ENCODE data around the gene MAGEC3. TPM values are rescaled to one million over a fixed set of nuclear protein-coding genes. Genes with fewer than 3 reads are reported as not detected.
"Not testable (repeated sequence)": the region's sequence is repeated elsewhere in the genome, so short reads cannot be mapped to it uniquely, and the experiment has no call there.

Gene MAGEC3
- total RNA-seq, 4 donors from 2014 or later: not detected

DNA sequence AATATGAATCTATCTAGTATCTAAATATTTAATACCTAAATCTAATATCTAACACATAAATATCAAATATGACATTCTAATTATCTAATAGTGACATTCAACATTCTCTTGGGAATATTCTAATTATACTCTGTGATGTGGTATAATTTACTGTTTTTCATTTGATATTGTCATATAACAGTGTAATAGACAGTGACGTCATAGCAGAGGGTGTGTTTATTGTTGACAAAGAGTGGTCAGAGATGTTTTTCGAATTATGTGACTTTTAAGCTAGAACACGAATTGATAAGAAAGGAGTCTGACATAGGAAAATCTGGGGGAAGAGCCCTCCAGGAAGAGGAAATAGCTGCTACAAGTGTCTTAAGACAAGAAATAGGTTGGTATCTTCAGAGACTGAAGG, 5.9 kb upstream of the MAGEC3 start:
- H3K27me3 ChIP-seq: no peaks in the 10 kb centered on the region
- H3K36me3 ChIP-seq: no peaks in the 10 kb centered on the region
- no peak overlapping the region for H3K4me3 ChIP-seq
- H3K4me1 ChIP-seq: no peaks in the 10 kb centered on the region
- no peaks in the 10 kb centered on the region for H3K9me3 ChIP-seq
- no peak overlapping the region for H3K27ac ChIP-seq
- no peak for DNase-seq (ENCODE audit: low spot score in 2 of 2)
- 71% methylated on average over 3 of the region's 3 CpGs for WGBS
- TF ChIP-seq POLR2AphosphoS5 (IDR thresholded peaks at IDR 0.05): no peak
- TF ChIP-seq POLR2A (IDR thresholded peaks at IDR 0.05): no peak
- TF ChIP-seq EP300 (IDR thresholded peaks at IDR 0.05): no peak
- TF ChIP-seq, protein P1, sequence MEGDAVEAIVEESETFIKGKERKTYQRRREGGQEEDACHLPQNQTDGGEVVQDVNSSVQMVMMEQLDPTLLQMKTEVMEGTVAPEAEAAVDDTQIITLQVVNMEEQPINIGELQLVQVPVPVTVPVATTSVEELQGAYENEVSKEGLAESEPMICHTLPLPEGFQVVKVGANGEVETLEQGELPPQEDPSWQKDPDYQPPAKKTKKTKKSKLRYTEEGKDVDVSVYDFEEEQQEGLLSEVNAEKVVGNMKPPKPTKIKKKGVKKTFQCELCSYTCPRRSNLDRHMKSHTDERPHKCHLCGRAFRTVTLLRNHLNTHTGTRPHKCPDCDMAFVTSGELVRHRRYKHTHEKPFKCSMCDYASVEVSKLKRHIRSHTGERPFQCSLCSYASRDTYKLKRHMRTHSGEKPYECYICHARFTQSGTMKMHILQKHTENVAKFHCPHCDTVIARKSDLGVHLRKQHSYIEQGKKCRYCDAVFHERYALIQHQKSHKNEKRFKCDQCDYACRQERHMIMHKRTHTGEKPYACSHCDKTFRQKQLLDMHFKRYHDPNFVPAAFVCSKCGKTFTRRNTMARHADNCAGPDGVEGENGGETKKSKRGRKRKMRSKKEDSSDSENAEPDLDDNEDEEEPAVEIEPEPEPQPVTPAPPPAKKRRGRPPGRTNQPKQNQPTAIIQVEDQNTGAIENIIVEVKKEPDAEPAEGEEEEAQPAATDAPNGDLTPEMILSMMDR (IDR thresholded peaks at IDR 0.05): no peak

DNA sequence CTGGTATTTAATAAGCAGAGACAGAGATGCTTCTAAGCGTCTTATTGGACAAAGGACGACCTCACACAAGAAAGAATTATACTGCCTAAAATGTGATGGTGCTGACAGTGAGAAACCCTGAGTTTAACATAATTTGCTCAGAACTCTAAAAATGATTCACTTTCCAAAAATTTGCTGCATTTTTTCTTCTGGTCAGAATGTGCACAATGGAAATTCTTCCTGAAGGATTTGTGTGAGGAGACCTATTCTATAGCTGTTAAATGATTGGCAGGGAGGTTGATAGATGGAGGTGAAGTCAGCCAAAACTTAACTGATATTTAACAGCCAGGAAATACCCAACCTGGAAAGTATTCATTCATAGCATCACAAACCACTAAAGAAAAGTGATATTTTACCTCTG, 1.7 kb downstream of the MAGEC3 start:
- H3K27ac ChIP-seq: no peak overlapping the region
- TF ChIP-seq POLR2AphosphoS5 (IDR thresholded peaks at IDR 0.05): no peak
- TF ChIP-seq, protein P1 (IDR thresholded peaks at IDR 0.05): no peak
- DNase-seq (ENCODE audit: low spot score in 2 of 2): no peak

DNA sequence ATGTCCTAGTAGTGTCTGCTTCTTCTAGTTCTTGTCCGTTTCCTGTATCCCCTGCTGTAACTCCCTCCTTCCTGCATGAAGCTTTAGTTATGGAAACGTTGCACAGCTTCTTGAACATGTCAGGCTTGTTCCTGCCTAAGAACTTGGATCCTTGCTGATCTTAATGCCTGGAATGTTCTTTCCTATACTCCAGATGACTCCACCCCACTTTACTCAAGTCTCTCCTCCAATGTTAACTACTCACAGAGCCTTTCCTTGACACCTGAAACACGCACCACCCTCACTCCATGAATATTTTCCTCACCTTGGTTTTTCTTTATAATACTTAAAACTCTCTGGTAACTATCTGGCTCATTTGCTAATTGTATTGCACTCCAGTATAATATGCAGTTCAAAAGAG, 19.4 kb downstream of the MAGEC3 start:
- Histone ChIP-seq H3K27ac (no peak overlapping the region), H3K9me3 (no peaks in the 10 kb centered on the region), H3K4me1 (no peaks in the 10 kb centered on the region), H3K36me3 (no peaks in the 10 kb centered on the region), H3K27me3 (no peaks in the 10 kb centered on the region), H3K4me3 (no peak overlapping the region)
- 30% methylated on average over 3 of the region's 3 CpGs for WGBS
- no peak for DNase-seq (ENCODE audit: low spot score in 2 of 2)
- TF ChIP-seq POLR2A (IDR thresholded peaks at IDR 0.05) (no peak), POLR2AphosphoS5 (IDR thresholded peaks at IDR 0.05) (no peak), EP300 (IDR thresholded peaks at IDR 0.05) (no peak)
- TF ChIP-seq, protein P1 (IDR thresholded peaks at IDR 0.05): no peak

More for the DNA sequence above, 1.7 kb downstream of the MAGEC3 start:
- Histone ChIP-seq H3K4me3 (no peak overlapping the region), H3K4me1 (no peaks in the 10 kb centered on the region), H3K36me3 (no peaks in the 10 kb centered on the region), H3K27me3 (no peaks in the 10 kb centered on the region), H3K9me3 (no peaks in the 10 kb centered on the region)
- 71% methylated on average over 2 of the region's 2 CpGs for WGBS

DNA sequence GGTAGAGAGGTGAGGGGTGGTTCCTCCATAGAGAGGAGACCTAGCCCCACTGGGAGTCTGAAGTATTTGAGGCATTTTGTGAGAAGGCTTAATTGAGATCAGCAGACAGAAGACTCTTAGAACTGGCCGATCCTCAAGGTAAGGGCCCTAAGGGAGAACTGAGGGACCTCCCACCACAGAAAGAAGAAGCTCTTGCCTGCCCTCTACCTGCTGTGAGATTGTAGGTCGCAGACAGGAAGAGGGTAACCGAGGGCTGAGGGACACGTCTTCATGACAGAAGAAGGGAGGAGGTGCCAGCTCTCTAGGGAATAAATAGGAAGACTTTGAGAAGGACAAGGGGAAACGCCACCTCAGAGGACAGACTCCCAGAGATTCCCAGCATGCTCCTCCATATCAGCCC, 41.5 kb downstream of the MAGEC3 start:
- Histone ChIP-seq H3K27ac (no peak overlapping the region), H3K4me3 (no peak overlapping the region), H3K4me1 (no peaks in the 10 kb centered on the region), H3K27me3 (no peaks in the 10 kb centered on the region), H3K36me3 (no peaks in the 10 kb centered on the region), H3K9me3 (no peaks in the 10 kb centered on the region)
- 59% methylated on average over 5 of the region's 5 CpGs for WGBS
- DNase-seq (ENCODE audit: low spot score in 2 of 2): no peak
- TF ChIP-seq EP300 (IDR thresholded peaks at IDR 0.05) (no peak), POLR2A (IDR thresholded peaks at IDR 0.05) (no peak), POLR2AphosphoS5 (IDR thresholded peaks at IDR 0.05) (no peak)
- TF ChIP-seq, protein P1 (IDR thresholded peaks at IDR 0.05): no peak

DNA sequence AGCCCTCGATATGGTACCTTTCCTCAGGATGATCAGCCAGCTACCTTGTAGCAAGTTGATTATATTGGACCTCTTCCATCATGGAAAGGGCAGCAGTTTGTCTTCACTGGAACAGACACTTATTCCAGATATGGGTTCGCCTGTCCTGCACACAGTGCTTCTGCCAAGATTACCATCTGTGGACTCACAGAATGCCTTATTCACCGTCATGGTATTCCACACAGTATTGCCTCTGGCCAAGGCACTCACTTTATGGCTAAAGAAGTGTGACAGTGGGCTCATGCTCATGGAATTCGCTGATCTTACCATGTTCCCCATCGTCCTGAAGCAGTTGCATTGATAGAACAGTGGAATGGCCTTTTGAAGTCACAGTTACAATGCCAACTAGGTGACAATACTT, 50.7 kb downstream of the MAGEC3 start:
- WGBS: 57% methylated on average over 3 of the region's 5 CpGs

DNA sequence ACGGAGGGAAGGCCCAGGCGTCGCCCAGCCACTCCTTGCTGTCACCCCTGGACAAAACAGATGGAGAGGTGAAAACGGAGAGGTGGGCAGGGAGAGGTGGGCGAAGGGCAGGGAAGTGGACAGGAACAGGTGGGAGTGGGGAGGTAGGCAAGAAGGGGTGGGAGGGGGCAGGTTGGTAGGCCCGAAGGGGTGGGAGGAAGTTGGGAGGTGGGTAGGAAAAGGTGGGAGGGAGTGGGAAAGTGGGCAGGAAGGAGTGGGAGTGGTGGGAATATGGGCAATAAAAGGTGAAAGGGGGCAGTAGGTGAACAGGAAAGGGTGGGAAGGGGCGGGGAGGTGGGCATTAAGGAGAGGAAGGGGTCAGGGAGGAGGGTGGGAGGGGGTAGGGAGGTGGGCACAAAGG, 56.6 kb downstream of the MAGEC3 start:
- no peaks in the 10 kb centered on the region for H3K27me3 ChIP-seq
- no peaks in the 10 kb centered on the region for H3K4me1 ChIP-seq
- TF ChIP-seq EP300 (IDR thresholded peaks at IDR 0.05) (no peak), POLR2AphosphoS5 (IDR thresholded peaks at IDR 0.05) (no peak), POLR2A (IDR thresholded peaks at IDR 0.05) (no peak)
- TF ChIP-seq, protein P1 (IDR thresholded peaks at IDR 0.05): no peak
- 67% methylated on average over 7 of the region's 7 CpGs for WGBS
- DNase-seq (ENCODE audit: low spot score in 2 of 2): no peak
- H3K36me3 ChIP-seq: no peaks in the 10 kb centered on the region
- H3K27ac ChIP-seq: no peak overlapping the region
- H3K9me3 ChIP-seq: no peaks in the 10 kb centered on the region
- no peak overlapping the region for H3K4me3 ChIP-seq

More for the DNA sequence above, 50.7 kb downstream of the MAGEC3 start:
- not testable (repeated sequence) for H3K4me3 ChIP-seq; H3K27ac ChIP-seq; H3K4me1 ChIP-seq; H3K27me3 ChIP-seq; DNase-seq (ENCODE audit: low spot score in 2 of 2); H3K9me3 ChIP-seq; H3K36me3 ChIP-seq
